ENCODE measurements around the gene HMGA1.

DNA sequence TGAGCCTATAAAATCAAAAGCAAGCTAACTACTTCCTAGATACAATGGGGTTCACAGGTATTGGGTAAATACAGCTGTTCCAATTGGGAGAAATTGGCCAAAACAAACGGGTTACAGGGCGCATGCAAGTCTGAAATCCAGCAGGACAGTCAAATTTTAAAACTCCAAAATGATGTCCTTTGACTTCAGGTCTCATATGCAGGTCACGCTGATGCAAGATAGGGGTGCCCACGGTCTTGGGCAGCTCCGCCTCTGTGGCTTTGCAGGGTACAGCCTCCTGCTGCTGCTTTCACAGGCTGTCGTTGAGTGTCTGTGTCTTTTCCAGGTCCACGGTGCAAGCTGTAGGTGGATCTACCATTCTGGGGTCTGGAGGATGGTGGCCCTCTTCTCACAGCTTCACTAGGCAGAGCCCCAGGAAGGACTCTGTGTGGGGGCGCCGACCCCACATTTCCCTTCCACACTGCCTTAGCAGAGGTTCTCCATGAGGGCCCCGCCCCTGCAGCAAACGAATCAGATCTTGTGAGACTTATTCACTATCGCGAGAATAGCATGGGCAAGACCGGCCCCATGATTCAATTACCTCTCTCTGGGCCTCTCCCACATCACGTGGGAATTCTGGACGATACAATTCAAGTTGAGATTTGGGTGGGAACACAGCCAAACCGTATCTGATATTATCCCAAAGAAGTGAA lies 24.0 kb downstream of the HMGA1 start:
- TF ChIP-seq RAD21 (IDR thresholded peaks at IDR 0.05; ENCODE audit: low read depth), result no peak
- TF ChIP-seq, protein P1, sequence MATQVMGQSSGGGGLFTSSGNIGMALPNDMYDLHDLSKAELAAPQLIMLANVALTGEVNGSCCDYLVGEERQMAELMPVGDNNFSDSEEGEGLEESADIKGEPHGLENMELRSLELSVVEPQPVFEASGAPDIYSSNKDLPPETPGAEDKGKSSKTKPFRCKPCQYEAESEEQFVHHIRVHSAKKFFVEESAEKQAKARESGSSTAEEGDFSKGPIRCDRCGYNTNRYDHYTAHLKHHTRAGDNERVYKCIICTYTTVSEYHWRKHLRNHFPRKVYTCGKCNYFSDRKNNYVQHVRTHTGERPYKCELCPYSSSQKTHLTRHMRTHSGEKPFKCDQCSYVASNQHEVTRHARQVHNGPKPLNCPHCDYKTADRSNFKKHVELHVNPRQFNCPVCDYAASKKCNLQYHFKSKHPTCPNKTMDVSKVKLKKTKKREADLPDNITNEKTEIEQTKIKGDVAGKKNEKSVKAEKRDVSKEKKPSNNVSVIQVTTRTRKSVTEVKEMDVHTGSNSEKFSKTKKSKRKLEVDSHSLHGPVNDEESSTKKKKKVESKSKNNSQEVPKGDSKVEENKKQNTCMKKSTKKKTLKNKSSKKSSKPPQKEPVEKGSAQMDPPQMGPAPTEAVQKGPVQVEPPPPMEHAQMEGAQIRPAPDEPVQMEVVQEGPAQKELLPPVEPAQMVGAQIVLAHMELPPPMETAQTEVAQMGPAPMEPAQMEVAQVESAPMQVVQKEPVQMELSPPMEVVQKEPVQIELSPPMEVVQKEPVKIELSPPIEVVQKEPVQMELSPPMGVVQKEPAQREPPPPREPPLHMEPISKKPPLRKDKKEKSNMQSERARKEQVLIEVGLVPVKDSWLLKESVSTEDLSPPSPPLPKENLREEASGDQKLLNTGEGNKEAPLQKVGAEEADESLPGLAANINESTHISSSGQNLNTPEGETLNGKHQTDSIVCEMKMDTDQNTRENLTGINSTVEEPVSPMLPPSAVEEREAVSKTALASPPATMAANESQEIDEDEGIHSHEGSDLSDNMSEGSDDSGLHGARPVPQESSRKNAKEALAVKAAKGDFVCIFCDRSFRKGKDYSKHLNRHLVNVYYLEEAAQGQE (IDR thresholded peaks at IDR 0.05; ENCODE audit: low read depth), result no peak
- TF ChIP-seq ZBTB7A (IDR thresholded peaks at IDR 0.05; ENCODE audit: low read depth), result no peak
- no peak for TF ChIP-seq EGR1 (IDR thresholded peaks at IDR 0.05)
- TF ChIP-seq, protein P2, sequence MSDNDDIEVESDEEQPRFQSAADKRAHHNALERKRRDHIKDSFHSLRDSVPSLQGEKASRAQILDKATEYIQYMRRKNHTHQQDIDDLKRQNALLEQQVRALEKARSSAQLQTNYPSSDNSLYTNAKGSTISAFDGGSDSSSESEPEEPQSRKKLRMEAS (IDR thresholded peaks at IDR 0.05), result no peak
- TF ChIP-seq EP300 (IDR thresholded peaks at IDR 0.05; ENCODE audit: borderline replicate concordance), result no peak
- TF ChIP-seq TCF12 (IDR thresholded peaks at IDR 0.05; ENCODE audit: low read depth), result no peak
- TF ChIP-seq, protein P3, sequence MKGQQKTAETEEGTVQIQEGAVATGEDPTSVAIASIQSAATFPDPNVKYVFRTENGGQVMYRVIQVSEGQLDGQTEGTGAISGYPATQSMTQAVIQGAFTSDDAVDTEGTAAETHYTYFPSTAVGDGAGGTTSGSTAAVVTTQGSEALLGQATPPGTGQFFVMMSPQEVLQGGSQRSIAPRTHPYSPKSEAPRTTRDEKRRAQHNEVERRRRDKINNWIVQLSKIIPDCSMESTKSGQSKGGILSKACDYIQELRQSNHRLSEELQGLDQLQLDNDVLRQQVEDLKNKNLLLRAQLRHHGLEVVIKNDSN (IDR thresholded peaks at IDR 0.05), result no peak
- TF ChIP-seq TAF1 (IDR thresholded peaks at IDR 0.05; ENCODE audit: low read depth), result no peak
- TF ChIP-seq YY1 (IDR thresholded peaks at IDR 0.05; ENCODE audit: low read depth), result no peak
- TF ChIP-seq CEBPB (IDR thresholded peaks at IDR 0.05), result no peak
- TF ChIP-seq TEAD4 (IDR thresholded peaks at IDR 0.05), result no peak
- TF ChIP-seq CREB1 (IDR thresholded peaks at IDR 0.05; ENCODE audit: low read depth), result no peak
